ENCODE results near the gene DDN.
A peak's percentile ranks its signal among the peaks of the same experiment; 100 is the strongest.

Gene DDN

DNA sequence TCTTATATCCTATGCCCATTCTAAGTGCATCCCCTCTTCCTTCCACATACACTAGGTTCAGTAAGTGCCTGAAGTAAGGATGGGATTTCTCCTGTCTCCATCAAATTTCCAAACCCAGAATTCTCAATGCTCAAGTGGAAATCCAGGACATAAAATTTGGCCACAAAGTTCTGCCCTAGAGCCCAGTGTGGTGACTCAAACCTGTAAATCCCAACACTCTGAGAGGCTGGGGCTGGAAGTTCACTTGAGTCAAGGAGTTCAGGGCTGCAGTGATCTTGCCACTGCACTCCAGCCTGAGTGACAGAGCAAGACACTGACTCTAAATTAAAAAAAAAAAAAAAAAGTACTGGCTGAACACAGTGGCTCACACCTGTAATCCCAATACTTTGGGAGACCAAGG is 37.4 kb downstream of the DDN start:
- DNase-seq: no peak

DNA sequence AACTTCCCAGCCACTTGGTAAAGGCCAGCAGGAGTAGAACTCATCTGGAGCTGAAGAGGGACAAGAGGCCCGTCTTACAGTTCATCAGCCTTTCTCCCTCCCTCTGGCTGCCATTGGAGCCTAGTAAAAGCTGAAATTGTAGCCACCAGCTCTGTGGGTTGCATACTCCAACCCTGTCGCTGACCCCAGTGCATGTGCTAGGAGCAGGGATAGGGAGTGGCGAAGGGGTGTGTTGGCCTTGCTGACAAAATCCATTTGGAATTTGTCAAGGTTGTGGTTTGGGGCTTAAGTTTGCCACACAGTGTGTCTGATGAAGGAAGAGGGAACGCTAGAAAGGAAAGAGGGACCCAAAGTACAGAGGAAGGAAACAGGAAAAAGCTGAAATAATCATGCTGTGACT is 37.8 kb downstream of the DDN start:
- DNase-seq: no peak

DNA sequence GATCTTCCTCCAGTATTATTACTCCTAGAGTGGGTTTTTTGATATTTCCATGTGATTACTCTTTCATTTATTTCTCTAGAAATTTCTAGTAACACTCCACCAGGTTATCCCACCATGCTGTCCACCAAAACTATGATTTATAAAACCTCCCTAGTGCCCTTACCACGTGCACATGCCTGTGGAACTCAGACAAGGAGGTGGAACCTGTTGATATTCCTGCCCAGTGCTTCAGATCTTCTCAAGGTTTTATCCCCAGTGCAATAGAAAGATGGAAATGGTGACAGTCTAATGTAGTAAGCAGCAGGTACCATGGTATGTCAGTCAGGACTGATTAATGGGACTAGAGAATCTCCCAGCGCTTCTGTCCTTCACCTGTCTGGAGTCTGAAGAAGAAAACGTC is 38.3 kb downstream of the DDN start:
- no peak for DNase-seq

DNA sequence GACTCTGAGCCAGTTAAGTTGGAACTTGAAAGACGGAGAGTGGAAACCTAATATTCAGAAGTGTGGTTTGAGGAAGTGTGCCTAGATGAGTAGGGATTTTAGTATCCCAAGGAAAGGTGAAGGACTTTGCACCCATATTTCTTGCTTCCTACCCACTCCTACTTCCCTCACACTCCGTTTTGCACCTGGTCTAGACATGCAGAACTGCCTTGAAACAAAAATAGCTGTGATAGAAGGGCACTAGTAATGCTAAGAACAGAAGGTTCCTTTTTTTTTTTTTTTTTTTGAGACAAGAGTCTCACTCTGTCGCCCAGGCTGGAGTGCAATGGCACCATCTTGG is 41.2 kb downstream of the DDN start:
- DNase-seq: no peak

DNA sequence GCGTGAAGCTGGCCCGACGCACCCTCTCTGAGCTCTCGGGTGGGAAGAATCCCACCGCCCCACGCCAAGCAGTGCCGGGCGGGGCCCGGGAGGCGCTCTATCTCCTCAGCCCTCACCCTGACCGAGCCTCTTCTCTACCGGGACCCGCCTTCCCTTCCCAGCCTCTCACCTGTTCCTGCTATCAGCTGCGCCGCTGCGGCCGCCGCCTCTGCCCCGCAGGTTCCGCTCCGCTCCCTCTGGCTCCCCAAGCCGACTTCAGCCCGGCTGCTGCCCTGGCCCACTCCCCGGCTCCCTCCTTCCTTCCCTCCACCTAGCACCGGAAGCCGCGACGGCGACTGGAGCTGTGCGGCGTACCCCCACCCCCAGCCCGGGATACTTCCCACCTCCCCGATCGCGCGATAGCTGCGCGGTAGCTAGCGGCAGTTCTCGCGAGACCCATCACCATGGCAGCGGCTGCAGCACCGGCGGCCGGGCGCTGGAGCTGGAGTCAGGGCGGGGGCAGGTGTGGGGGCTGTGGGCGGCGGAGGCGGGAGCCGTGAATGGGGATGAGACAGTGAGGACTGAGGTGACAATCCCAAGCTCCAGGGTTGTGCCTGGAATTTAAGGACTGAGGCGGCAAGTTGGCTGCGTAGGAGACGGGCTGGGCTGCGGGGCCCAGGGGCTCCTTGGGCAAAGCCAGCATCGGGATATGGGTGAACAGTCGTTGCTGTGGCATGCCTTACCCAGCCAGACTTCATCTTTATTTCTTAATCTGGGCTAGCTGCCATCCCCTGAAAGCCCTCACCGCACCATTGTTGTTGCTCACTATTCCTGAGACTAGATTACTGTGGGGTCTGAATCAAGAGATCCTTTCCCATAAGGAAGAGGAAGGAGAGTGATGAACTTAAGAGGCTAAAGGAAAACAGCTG is 41.8 kb downstream of the DDN start, which contains the start of gene ARF3:
TSS of gene ARF3 (minus strand) at position 347 of the 908 bp plus-strand sequence. CDS start 16,392 bp downstream, outside the sequence.
- DNase-seq: peak; percentile 94

DNA sequence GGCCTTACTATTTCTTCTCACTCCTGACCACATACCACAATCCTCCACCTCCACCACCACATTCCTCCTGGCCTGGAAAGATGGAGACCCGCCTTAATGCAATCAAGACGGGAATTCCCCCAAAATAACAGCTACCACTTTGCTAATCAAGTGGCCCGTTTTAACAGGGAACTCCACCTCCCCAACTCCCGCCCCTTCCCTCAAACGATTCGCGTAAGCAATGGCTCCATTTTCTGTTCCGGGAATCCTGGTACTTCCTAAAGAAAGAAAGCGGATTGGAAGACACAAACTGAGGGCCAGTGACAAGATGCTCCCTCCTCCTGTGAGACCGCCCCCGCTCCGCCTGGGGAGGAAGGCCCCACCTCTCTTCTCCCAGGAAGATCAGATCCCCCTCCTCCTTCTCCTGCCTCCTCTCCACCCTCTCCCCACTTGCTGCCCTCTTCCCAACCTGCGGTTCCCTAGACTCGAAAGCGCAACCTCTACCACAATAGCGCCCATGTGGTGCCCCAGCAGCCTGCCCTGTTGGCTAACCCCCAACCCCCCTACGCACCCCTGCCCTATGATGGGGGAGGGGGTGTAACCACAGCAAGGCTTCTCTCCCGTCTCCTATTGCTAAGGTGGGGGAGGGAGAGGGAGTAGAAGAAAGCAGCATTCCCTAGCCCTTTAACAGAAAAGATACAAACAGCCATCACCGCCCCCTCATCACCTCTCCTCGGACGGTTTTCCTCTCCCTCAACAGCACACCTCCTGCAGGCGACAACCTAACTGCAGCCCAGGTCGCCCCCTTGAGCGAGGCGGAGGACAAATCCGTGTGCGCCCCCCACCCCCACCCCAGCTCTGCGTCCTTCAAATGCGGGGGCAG is 42.7 kb downstream of the DDN start:
- DNase-seq: peak; percentile 47

DNA sequence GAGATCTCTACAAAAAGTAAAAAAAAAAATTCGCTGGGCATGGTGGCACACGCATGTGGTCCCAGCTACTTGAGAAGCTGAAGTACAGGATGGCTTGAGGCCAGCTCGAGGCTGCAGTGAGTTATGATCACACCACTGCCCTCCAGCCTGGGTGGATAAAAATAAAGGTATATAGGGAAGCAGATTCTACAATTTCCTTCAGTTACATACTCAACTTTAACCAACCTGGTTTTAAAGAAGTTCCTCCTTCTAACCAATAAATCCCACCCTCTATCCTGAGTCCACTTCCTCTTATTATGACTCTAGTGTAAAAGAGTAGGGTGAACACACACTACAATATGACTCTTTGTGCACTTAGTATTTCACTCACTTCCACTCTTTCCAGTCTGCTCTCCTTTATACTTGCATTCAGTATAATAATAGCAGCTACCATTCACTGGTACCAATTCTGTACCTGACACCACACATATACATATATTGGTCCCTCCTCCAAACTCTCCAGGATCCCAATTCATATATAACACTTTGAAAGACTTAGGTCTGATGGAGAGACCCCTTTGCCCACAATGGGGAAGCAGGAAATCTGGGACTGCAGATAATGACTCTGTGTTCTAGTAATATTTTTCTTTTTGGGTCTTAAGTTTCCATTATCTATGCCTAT is 44.2 kb downstream of the DDN start:
- DNase-seq: no peak

DNA sequence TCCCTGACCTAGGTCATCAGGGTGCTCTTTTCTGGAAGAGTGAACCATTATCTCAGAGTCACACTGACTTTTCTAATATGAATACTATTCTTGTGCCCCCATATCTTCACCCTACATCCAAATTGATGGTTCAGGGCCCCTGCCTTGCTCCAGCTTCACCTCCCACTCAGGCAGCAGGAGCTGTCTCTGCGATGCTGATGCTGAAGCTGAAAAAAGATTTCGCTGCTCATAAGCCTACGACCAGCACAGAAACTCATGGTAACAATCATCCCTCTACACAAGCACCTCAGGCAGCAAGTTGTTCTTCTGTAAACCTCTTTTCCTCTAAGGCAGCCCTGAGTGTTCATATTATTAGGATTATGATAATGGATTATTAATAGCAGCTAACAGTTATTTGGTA is 45.1 kb downstream of the DDN start:
- no peak for DNase-seq

DNA sequence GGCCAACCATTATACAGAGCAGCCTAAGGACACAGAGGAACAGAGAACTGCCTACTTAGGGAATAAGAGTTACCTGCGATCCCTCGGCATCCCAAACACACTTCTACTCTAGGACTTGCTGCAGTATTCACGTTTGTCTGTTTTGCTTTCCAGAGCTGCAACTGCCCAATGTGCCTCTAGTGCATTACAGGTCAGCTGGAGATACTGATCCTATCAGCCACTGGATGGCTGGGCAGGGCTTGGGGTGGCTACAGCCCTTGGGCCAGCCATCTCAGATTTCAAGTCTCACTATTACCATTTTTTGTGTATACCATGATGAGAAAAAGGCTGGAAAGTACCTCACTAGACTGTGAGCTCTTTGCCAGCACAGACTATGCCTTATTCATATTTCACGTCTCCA is 46.5 kb downstream of the DDN start:
- DNase-seq: no peak

DNA sequence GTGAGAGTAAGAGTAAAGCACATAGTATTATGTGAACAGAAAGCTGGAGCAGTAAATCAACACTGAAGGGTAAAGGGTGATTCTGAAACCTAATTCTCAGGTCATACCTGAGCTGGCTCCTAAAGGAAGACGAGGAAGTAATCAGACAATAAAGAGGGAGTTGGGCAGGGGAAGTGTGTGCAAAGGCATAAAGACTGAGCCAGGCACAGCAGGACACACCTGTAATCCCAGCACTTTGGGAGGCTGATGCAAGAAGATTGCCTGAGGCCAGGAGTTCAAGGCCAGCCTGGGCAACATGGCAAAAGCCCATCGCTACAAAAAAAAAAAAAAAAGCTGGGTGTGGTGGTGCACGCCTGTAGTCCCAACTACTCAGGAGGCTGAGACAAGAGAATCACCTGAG is 51.4 kb downstream of the DDN start:
- no peak for DNase-seq

DNA sequence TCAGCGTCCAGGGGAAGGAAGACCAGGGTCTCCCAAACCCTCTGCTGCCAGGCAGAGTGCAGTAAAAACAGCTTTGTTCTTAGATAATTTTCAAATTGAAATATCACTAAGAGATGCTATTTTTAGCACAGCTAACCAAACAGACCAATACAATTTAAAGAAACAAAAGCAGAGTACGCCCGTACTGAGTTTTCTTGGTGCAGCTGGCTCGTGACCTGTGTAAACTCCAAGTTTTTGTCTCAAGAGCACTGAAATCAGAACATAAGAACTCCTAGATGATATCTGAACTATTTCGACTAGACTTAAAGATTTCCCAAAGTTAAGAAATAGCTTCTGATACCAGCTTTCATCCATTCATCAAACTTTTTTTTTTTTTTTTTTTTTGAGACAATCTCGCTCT is 52.2 kb downstream of the DDN start:
- no peak for DNase-seq

DNA sequence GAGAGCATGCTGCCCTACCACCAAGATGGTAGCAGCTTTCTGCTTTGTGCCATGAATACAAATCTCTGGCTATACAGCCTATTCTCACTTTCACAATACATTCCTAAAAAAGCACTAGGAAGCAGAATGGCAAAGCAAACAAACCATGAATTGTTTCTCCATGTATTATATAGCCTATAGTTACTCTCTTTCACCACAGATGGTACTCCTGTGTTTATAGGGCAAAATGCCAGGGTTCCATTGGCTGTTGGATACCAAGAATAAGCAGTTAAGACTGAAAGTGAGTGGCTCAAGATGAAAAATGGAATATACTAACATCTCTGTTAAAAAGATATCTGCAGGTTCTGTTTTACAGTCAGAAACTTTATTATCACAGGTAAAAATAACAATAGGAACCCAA is 53.0 kb downstream of the DDN start:
- DNase-seq: no peak

Data from stimulated activated CD8-positive, alpha-beta memory T cell treated with anti-CD3 and anti-CD28 coated beads, Interleukin-4, amount 100 ng/mL, for 48 hours (primary cell).